Measurements from ENCODE around the gene CYP26B1.

CYP26B1 gene

DNA sequence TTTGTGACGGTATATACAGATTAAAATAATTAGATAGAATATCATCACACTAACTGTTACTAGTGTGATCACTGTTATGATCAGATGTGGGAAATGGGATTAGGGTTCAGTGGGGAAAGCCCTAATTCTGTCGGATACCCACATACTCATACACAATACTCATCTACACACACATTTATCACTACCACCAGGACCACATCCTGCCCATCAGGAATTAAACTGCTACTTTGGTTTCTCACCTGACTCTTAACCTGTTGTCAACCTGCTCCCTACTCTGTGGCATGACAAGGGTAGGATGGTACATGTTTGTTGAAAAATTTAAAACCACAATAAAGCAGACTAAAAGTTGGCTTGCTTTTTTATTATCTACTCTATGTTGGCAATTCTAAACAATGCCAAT, 24.8 kb upstream of the CYP26B1 start:
- Histone ChIP-seq H3K4me1 (ENCODE audit: insufficient read depth, low read length) (peaks cover 12% of the 10 kb centered on the region), H3K27me3 (ENCODE audit: insufficient read depth, low read length) (no peaks in the 10 kb centered on the region), H2AFZ (ENCODE audit: low read depth, low read length) (no peak overlapping the region), H3K9me3 (ENCODE audit: low read length) (no peaks in the 10 kb centered on the region), H3K4me3 (ENCODE audit: low read length) (no peak overlapping the region), H3K36me3 (ENCODE audit: insufficient read depth, low read length) (peaks cover 9% of the 10 kb centered on the region)

DNA sequence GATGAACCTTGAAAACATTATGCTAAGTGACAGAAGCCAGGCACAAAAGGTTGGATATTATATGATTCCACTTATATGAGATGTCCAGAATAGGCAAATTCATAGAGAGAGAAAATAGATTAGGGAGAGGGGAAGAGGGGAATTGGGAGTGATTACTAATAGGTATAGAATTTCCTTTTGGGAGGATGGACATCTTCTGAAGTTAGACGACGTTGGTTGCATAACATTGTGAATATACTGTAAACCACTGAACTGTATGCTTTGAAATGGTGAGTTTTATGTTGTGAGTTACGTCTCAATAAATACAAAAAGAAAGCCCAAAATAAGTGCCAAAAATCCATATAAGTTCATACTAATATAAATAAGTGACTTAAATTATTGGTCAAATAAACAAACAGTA, 18.6 kb upstream of the CYP26B1 start:
- Histone ChIP-seq H3K36me3 (ENCODE audit: insufficient read depth, low read length) (no peaks in the 10 kb centered on the region), H3K4me1 (ENCODE audit: insufficient read depth, low read length) (no peaks in the 10 kb centered on the region), H3K4me3 (ENCODE audit: low read length) (no peak overlapping the region), H3K27me3 (ENCODE audit: insufficient read depth, low read length) (no peaks in the 10 kb centered on the region), H3K9me3 (ENCODE audit: low read length) (no peaks in the 10 kb centered on the region), H2AFZ (ENCODE audit: low read depth, low read length) (no peak overlapping the region)

DNA sequence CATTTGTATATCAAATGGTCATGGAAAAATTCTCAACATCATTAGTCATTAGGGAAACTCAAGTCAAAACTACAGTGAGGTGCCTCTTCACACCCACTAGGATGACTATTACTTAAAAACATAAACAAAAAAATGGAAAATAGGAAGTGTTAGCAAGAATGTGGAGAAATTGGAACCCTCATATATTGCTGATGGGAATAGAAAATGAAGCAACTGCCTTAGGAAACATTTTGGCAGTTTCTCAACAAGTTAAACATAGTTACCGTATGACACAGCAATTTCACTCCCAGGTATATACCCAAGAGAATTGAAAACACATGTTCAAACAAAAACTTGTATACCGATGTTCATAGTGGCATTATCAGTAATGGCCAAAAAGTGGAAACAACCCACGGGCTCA, 18.1 kb upstream of the CYP26B1 start:
- no peaks in the 10 kb centered on the region for H3K9me3 ChIP-seq (ENCODE audit: low read length)
- no peaks in the 10 kb centered on the region for H3K36me3 ChIP-seq (ENCODE audit: insufficient read depth, low read length)
- H3K27me3 ChIP-seq (ENCODE audit: insufficient read depth, low read length): no peaks in the 10 kb centered on the region
- H3K4me3 ChIP-seq (ENCODE audit: low read length): no peak overlapping the region
- no peaks in the 10 kb centered on the region for H3K4me1 ChIP-seq (ENCODE audit: insufficient read depth, low read length)
- no peak overlapping the region for H2AFZ ChIP-seq (ENCODE audit: low read depth, low read length)

DNA sequence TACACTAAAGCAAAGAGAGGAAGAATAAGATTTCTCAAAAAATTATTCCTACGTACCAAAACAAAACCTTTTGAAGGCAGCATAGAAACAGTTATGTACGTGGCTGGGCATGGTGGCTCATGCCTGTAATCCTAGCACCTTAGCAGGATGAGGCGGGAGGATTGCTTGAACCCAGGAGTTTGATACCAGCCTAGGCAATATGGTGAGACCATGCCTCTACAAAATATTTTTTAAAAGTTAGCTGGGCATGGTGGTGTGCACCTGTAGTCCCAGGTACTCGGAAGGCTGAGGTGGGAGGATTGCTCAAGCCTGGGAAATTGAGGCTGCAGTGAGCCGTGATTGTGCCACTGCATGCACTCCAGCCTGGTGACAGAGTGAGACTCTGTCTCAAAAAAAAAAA, 14.9 kb upstream of the CYP26B1 start:
- no peaks in the 10 kb centered on the region for H3K4me1 ChIP-seq (ENCODE audit: insufficient read depth, low read length)
- no peaks in the 10 kb centered on the region for H3K36me3 ChIP-seq (ENCODE audit: insufficient read depth, low read length)
- H3K9me3 ChIP-seq (ENCODE audit: low read length): no peaks in the 10 kb centered on the region
- no peak overlapping the region for H2AFZ ChIP-seq (ENCODE audit: low read depth, low read length)
- H3K4me3 ChIP-seq (ENCODE audit: low read length): no peak overlapping the region
- no peaks in the 10 kb centered on the region for H3K27me3 ChIP-seq (ENCODE audit: insufficient read depth, low read length)

DNA sequence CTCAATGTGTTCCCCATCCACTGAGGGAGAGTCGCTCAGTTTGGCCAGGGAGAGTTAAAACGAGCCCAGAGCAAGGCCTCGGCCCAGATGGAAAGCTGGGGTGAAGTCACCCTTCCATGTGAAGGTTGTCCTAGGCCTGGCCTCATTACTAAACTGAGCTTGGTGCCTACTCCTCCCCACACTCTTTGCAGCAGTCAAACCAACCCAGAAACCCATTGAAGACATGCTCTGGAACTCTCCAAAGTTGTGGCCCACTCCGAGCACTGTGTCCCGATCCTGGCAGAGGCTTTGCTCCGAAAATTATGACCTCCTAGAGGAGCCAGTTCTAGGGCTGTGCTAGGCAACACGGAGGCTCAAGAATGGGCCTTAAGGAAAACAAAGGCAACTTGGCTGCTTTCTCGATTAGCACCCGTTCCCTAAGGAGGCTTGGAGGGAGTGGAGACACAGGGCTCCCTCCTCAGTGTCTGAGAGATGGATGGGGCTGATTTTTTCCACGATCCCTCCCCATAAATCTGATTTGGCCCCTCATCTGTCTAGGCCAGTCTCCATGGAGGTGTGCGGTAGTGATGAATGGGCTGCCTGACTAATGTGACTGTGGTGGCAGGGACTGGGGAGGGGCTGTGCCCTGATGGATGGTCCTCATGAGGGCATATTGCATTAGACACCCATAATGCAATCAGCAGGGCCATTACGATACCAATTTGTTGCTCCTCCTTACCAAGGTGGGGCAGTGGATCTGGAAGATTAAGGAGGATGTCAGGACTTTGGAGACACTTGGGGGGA, 11.7 kb upstream of the CYP26B1 start:
- Histone ChIP-seq H3K36me3 (ENCODE audit: insufficient read depth, low read length) (no peaks in the 10 kb centered on the region), H3K4me3 (ENCODE audit: low read length) (no peak overlapping the region), H3K9me3 (ENCODE audit: low read length) (no peaks in the 10 kb centered on the region), H3K4me1 (ENCODE audit: insufficient read depth, low read length) (peaks cover 8% of the 10 kb centered on the region), H2AFZ (ENCODE audit: low read depth, low read length) (no peak overlapping the region), H3K27me3 (ENCODE audit: insufficient read depth, low read length) (peaks cover 4% of the 10 kb centered on the region)

DNA sequence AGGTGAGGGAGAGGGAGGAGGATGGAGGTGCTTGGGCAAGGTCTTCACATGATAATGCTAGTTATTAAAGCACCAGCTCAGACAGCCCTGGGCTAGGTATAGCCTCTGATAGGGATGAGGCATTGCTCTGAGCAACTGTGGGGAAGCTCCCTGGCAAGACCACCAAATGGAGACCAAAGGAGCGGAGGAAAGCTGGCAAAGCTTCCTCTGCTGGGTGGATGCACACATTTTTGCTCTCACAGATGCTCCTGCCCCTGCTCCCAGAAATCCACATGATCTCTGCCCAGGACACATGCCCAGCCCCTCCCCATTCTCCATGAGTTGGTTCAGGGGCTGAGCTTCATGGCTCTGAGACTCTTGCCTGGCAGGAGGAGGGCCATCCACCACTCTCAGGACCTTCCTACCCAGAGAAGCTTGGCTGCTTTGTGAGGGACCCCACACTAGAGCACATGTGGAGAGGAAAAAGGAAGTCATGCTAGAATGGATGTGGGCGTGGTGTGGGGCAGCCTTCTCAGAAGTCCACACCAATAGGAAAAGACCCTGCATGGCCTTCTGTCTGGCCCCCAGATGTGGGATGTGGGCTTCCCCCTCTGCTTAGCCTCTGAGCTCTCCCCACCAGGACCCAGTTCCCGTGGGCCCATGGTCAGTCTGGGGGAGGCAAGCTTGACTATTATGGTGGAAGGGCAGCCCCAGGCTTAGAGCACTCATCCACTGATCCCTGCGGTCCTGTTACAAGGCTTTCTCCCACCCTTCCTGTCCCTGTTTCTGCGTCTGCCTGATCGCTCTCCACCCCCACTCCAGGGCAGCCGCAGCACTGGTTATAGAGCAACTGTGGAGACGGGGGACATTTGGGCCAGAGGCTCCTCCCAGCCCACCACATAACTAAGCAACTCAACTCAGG, 10.5 kb upstream of the CYP26B1 start:
- no peak overlapping the region for H2AFZ ChIP-seq (ENCODE audit: low read depth, low read length)
- peaks cover 11% of the 10 kb centered on the region for H3K4me1 ChIP-seq (ENCODE audit: insufficient read depth, low read length)
- H3K27me3 ChIP-seq (ENCODE audit: insufficient read depth, low read length): peaks cover 4% of the 10 kb centered on the region
- no peaks in the 10 kb centered on the region for H3K36me3 ChIP-seq (ENCODE audit: insufficient read depth, low read length)
- H3K4me3 ChIP-seq (ENCODE audit: low read length): no peak overlapping the region
- H3K9me3 ChIP-seq (ENCODE audit: low read length): no peaks in the 10 kb centered on the region

DNA sequence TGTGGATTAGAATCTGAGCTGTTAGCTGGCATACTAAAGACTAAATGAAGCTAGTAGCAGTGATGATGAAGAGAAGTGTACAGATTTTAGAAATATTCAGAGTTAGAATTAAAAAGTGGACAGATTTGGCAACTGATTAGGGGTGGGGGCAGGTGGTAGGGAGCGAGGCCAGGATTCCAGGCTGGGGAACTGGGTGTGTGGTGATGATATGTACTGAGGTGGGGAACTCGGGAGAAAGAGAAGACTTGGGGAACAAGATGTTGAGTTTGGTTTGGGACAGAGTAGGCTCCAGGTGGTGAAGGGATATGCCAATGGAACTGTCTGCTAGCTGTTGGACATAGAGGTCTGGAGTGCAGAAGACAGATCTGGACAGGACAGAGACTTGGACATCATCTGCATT, 9.2 kb upstream of the CYP26B1 start:
- Histone ChIP-seq H3K36me3 (ENCODE audit: insufficient read depth, low read length) (no peaks in the 10 kb centered on the region), H3K9me3 (ENCODE audit: low read length) (no peaks in the 10 kb centered on the region), H2AFZ (ENCODE audit: low read depth, low read length) (no peak overlapping the region), H3K4me3 (ENCODE audit: low read length) (no peak overlapping the region), H3K27me3 (ENCODE audit: insufficient read depth, low read length) (peaks cover 7% of the 10 kb centered on the region), H3K4me1 (ENCODE audit: insufficient read depth, low read length) (peaks cover 21% of the 10 kb centered on the region)

DNA sequence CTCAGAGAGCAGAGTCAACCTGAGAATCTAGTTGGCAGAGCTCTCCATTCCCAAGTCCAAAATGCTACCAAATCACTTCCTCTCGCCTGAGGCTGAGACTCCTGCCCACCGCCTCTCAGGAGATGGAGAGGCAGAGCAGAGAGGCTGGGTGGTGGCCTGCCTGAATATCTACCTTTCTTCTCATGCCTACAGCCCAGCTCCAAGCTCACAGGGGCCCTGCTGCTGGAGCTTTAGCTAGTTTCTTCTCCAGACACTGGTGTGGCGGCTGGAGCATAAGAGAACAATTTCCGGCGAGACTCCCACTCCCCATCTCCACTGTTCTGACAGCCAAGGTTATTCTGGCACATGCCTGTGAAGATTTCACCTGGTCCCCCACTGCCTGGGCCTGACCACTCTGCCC, 8.1 kb upstream of the CYP26B1 start:
- Histone ChIP-seq H2AFZ (ENCODE audit: low read depth, low read length) (no peak overlapping the region), H3K4me3 (ENCODE audit: low read length) (no peak overlapping the region), H3K4me1 (ENCODE audit: insufficient read depth, low read length) (peaks cover 21% of the 10 kb centered on the region), H3K36me3 (ENCODE audit: insufficient read depth, low read length) (no peaks in the 10 kb centered on the region), H3K27me3 (ENCODE audit: insufficient read depth, low read length) (peaks cover 10% of the 10 kb centered on the region), H3K9me3 (ENCODE audit: low read length) (no peaks in the 10 kb centered on the region)

DNA sequence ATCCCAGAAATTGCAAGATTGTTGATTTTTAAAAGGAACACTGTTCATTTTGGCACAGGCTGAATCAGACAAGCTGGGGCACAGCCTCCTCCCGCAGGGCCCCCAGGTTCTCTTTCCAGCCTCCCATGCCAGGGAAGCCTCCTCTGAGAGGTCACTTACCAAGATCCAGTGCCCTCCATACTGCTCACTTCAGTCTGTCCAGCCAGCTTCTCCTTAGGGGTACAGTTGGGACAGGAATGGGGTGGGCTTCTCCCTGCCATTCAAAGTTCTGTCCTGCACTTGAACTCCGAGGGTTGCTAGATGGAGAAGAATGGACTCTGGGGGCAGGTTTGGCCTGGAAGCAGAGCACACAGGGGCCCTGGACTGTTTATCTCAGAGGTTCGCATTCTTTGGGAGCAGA, 7.5 kb upstream of the CYP26B1 start:
- Histone ChIP-seq H3K4me1 (ENCODE audit: insufficient read depth, low read length) (peaks cover 22% of the 10 kb centered on the region), H2AFZ (ENCODE audit: low read depth, low read length) (no peak overlapping the region), H3K9me3 (ENCODE audit: low read length) (no peaks in the 10 kb centered on the region), H3K36me3 (ENCODE audit: insufficient read depth, low read length) (no peaks in the 10 kb centered on the region), H3K4me3 (ENCODE audit: low read length) (no peak overlapping the region), H3K27me3 (ENCODE audit: insufficient read depth, low read length) (peaks cover 11% of the 10 kb centered on the region)

DNA sequence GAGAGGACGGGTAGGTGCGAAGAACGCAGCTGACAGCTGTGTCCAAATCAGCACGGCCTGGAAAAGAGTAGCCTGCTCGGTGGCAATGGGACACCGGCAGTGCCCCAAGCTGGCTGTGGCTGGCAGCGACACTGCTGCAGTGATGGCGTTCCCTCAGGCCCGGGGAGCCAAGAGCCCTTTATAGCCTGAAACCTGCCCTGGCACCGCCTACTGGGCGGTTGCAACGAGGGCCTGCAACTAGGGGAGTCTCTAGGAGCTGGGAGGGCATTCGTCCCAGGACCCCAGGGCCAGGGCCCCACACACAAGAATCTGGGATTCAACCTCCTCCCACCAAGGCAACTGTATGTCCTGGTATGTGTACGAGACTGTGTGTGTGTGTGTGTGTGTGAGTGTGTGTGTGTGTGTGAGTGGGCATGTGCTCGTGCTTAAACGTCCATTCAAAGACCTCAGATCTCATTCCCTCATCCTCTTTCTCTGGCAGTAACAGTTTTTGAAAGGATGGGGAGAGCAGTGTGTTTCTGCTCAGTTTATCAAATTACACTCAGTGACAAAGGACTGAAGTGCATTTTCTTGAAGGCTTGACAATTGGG, 6.8 kb upstream of the CYP26B1 start:
- Histone ChIP-seq H3K27me3 (ENCODE audit: insufficient read depth, low read length) (peaks cover 18% of the 10 kb centered on the region), H3K9me3 (ENCODE audit: low read length) (no peaks in the 10 kb centered on the region), H3K4me3 (ENCODE audit: low read length) (no peak overlapping the region), H3K36me3 (ENCODE audit: insufficient read depth, low read length) (no peaks in the 10 kb centered on the region), H2AFZ (ENCODE audit: low read depth, low read length) (no peak overlapping the region), H3K4me1 (ENCODE audit: insufficient read depth, low read length) (peaks cover 28% of the 10 kb centered on the region)

DNA sequence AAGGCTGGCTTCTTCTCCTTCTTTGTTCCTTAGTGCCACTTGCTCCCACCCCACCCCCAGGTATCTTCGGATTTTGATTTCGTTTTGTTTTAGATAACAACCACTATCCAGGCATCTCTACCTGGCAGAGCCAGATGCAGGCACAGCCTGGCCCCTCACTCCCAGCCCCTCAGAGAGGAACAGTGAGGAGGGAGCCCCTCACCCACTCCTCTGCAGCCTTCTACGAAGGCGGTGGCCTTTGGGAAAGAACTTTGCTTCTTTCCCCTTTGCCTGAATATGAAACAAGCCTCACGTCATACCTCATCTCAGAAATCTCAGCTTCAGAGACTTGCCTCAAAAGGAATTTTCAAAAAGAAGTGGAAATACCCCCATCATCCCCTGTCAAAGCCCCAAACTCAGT, 6.3 kb upstream of the CYP26B1 start:
- H2AFZ ChIP-seq (ENCODE audit: low read depth, low read length): no peak overlapping the region
- H3K4me3 ChIP-seq (ENCODE audit: low read length): no peak overlapping the region
- peaks cover 33% of the 10 kb centered on the region for H3K4me1 ChIP-seq (ENCODE audit: insufficient read depth, low read length)
- H3K27me3 ChIP-seq (ENCODE audit: insufficient read depth, low read length): peaks cover 23% of the 10 kb centered on the region
- no peaks in the 10 kb centered on the region for H3K9me3 ChIP-seq (ENCODE audit: low read length)
- H3K36me3 ChIP-seq (ENCODE audit: insufficient read depth, low read length): no peaks in the 10 kb centered on the region

DNA sequence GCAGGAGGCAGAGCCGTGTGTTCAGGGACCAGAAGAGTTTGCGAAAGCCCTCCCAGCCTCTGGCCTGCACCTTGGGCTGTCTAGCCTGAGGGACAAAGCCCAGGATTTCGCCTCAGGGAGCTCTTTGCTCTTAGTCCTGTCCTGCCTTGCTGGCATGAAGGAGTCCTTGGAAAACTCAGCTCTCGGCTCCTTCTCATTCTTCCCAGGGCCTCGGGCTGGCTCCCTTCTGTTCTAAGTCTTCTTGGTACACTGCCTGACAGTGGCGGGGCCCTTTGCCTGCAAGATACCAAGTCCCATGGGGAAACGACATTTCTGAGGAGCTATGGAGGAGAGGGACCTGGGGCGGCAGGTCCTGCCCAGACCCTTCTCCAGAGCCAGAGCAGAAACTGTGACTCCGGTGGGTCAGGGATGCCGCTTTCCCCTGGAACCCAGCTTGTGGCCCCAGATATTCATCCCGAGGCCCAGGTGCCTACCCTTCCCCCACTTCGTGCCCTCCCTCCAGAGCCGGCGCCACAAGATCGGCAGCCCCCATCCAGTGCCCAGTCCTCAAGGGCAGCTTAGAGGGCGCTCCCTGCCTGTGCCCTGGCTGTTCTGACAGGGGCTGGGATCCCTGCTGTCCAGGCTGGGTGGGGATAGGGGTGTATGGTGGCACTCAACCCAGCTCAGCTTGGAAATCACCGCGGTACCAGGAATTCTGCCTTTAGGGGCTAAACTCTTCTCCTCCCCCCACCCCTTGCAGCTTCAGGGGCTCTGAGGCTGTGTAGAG, 5.5 kb upstream of the CYP26B1 start:
- Histone ChIP-seq H3K27me3 (ENCODE audit: insufficient read depth, low read length) (peaks cover 25% of the 10 kb centered on the region), H3K4me1 (ENCODE audit: insufficient read depth, low read length) (peaks cover 34% of the 10 kb centered on the region), H3K9me3 (ENCODE audit: low read length) (no peaks in the 10 kb centered on the region), H3K4me3 (ENCODE audit: low read length) (no peak overlapping the region), H2AFZ (ENCODE audit: low read depth, low read length) (no peak overlapping the region), H3K36me3 (ENCODE audit: insufficient read depth, low read length) (no peaks in the 10 kb centered on the region)
